NT2/D1 (cell line): Measurements from ENCODE around the gene RASGRP1.

Source experiments
- SUZ12 ChIP-seq: IDR thresholded peaks from 2 replicates; pipeline ENCODE4 v1.6.1; 2011; ENCODE audit not compliant: insufficient read length, insufficient read depth; ENCODE audit errors: extremely low read depth
- YY1 ChIP-seq: IDR thresholded peaks from 2 replicates; pipeline ENCODE4 v1.6.1; 2011; ENCODE audit not compliant: insufficient read length, insufficient read depth
- ZNF274 ChIP-seq: IDR thresholded peaks from 2 replicates; pipeline ENCODE4 v1.6.1; 2011; ENCODE audit warnings: mild to moderate bottlenecking, low read depth, low read length

DNA sequence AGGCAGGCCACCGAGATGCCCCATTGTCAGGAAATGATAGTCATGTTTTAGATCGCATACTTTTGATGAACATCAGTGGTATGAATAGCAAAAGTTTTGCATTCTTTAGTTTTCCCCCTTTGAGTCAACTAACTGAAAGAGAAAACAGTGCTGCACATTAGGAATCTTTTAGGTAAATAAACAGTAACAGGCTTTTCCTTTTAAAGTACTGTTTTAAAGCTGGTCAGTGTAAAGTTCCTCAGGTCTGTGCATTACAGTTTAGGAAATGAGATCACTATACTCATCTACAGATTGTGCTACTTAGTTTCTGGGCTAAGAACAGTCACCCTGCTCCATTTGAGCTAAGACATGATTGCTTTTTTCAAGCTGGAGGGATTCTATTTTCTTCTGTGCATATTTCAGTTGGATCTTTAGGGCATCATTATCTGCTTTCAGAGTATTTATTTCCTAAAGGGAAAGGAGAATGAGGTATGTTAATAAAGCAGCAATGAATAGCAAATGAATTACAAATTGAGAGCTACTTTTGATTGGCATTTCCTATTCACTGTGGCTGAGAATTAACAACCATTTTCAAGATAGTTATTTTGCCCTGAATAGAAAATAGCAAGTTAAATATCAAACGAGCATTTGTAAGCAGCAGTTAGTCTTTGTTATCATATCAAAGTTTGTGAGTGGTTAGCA lies 74.2 kb downstream of the RASGRP1 start:
- TF ChIP-seq ZNF274 (no peak), YY1 (no peak), SUZ12 (no peak)
